Activated CD4-positive, alpha-beta T cell treated with anti-CD3 and anti-CD28 coated beads for 48 hours (primary cell): ENCODE results near the gene MCAT.

Source experiments
- DNase-seq: peaks from one replicate; pipeline ENCODE4 v3.0.0-alpha.2; 2020

The MCAT gene

DNA sequence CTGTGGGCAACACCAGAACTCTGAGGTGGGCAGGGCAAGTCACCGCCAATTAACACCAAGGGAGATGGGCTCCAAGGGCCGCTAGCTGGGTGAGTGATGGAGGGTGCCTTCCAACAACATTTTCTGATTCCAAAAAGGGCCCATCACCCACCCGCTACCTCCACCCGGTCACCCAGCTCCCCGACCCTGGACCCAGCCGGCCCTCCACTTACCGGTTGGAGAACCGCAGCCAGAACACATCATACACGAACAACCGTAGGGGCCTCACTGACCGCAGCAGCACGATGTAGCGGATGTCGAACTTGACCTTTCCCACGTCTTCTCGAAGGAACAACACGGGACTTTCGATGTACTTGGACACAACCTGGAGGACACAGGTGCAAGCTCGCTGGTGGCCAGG is 29.0 kb upstream of the MCAT start:
- no peak for DNase-seq

- no peak for DNase-seq
Measured at GRCh38 chr22:43171607-43172006, 28.4 kb upstream of the MCAT start.

DNA sequence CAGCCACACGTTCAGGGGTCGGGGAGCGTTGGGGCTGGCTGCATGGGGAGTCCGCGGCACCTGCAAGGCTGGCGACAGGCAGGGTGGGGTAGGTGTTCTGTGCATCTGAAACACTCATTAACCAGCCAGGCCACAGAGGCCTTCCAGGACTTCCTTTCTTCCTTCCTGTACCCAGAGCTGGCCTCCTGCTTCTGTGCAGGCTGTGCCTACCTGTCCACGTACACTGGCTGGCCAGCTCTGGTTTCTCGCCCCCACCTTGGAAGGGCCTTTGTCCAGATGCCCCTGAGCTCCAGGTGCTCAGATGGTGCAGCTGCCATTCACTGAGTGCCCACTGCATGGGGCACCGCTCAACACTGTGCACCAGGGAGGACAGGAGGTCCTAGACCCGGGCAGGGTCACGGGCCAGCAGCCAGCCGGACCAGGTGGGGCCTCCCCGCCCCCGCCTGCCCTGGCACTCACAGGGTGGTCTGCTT is 27.9 kb upstream of the MCAT start:
- DNase-seq: no peak

DNA sequence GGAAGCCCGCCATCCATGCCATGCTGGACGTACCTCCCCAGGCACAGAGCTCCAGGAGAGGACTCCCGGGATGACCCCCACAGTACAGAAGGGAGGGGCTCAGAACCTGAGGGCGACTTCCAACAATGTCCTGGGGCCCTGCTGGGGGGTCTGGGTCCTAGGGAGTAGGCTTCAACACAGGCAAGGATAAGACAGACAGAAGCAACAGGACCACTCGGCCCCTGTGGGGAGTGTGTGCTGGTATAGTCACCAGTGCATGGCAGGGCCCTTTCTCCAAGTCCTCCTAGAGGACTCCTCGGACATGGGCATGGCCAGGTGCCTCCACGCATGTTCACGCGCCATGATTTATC is 26.9 kb upstream of the MCAT start:
- no peak for DNase-seq

DNA sequence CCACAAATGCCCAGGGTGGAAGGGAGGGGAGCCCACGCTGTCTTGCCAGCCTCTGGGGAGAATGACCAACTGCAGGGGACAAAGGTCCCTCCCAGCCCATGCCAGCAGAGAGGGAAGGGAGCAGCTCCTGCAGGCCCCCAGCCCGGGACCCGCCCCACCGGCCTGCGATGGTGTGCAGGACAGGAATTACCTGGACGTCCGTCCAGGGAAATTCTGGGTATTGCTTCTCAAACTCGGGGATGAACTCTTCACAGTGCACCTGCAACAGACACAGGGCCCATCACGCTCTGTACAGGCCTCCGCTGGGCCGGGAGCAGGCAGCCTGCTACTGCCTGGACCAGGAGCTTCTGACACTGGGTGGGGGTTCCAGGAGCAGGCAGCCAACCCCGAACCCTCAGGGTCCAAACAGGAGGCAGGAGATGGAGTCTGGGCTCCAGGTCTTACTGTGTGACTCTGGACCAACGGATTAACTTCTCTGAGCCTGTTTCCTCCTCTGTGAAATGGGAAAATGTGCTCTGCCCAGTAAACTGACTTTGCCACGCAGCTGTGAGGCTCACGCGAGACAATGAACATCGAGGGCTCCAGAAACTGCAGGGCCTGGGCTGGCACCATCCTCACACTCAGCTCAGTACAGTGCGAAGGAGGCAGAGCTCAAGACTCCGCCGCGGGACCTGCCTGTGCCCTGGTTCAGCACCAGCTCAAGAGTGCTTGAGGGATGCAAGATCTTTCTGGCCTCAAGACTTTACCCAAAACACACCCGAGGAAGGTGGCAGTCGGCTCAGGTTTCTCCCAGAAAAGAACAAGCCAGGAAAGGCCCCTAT is 26.3 kb upstream of the MCAT start:
- DNase-seq: no peak

DNA sequence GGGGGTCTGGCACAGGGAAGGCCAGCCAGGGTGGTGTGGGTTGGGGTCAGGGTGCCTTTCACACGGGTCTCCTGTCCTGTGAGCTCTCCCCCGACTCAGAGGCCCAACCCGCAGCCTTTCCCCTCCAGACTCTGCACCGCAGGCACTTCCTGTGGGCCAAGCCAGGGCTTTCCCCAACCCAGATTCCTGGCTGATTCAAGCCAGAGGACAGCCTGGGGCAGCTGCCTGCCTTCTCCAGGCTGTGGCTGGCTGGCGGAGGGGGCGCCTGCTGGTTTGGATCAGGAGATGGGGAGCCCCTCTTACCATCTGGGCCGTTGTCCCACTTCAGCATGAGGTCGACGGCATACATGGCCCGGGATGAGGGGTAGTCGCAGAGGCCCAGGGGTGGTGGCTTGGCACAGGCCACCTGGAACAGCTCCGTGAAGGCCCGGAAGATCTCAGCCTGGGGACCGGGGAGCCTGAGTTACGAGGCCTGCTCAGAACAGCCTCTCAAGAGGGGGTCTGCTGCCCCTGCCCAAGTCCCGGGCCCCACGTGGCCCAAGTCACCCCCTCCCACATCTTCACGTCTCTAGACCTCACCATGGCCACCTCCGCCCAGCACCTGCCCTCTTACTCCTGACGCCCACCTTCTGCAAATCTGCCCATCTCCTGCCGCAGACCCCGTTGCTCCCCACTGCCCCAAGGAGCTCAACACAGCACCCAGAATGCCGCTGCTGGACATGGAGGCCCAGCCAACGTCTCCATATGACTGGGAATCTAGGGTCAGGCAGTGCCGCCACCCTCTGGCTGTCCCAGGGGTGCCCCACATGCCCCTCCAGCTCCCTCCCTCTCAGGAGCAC is 25.5 kb upstream of the MCAT start:
- no peak for DNase-seq

DNA sequence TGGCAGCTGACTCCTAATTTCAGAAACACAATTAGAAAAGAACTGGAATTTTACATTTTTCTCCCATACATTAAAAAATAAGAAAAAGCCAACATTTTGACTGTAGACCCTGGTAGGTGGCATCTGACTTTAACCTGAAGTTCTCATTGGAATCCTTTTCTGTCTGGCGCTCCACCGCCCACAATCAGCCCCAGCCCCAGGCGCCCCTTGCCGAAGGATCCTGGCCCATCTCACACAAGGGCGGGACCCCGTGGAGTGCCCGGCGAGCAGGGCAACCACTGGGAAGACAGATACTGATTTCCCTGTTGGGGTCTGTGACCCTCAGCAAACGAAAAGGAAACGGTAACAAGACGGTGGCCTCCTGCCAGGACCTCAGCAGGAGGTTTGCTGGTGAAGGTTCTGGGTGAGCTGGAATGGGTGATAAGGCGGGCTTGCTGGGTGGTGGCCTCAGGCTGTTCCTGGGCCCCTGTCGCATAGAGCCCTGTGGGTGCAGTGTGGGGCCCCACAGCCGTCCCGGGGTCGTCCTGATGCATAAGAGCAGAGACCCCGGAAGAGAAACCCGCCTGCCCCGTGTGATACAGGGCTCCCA is 23.9 kb upstream of the MCAT start:
- no peak for DNase-seq

DNA sequence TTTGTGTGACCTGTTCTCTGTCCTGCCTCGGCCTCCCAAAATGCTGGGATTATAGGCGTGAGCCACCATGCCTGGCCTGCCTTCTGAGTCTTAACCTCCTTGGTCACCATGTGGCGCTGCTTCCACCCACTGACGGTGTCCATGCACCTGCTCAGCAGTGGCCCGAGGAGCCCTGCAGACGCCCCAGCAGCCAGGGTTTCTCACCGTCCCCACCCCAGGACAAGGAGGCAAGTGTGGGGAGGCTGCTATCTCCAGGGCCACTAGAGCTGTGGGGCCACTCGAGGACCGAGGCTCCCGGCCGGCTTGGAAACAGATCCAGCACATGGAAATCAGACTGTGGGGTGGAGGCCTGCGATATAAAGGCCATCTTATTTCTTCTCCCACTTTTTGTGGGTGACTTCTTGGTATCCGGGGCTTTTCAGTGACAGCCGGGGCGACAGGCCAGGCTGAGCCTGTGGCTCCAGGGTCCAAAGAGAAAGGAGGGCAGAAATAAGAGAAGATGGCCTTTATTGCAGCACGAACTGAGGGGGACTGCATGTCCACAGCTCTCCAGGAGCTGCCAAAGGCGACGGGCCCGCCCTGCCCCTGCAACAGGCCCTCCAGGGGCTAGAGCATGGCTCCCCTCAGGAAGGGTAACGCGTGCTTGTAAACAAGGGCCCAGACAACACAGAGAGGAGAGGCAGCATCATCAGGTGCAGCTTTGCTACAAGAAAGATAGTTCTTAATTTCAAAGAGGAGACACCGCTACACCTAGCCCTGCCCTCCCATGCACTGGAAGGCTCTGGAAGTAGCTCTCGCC is 23.1 kb upstream of the MCAT start:
- DNase-seq: no peak

DNA sequence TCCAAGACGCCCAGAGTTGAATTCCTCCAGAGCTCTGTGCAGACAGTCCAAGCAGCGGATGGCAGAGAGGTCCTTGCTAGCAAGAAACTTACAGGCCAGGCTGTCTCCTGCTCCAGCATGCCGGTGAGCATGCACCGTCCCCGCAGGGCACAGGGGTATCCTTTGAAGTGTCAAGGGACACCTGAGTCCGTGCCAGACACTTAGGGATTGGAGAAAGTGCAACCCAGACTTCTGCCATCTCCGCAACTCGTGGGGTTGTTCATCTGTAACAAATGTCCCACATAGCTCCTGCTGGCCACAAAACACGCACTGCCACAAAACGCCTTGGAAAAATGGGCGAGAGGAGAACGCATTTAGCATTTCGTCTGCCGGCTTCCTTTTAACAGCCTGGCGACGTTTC is 21.4 kb upstream of the MCAT start:
- DNase-seq: no peak

GRCh38 chr22:43163241-43163795 is 20.1 kb upstream of the MCAT start:
- no peak for DNase-seq

DNA sequence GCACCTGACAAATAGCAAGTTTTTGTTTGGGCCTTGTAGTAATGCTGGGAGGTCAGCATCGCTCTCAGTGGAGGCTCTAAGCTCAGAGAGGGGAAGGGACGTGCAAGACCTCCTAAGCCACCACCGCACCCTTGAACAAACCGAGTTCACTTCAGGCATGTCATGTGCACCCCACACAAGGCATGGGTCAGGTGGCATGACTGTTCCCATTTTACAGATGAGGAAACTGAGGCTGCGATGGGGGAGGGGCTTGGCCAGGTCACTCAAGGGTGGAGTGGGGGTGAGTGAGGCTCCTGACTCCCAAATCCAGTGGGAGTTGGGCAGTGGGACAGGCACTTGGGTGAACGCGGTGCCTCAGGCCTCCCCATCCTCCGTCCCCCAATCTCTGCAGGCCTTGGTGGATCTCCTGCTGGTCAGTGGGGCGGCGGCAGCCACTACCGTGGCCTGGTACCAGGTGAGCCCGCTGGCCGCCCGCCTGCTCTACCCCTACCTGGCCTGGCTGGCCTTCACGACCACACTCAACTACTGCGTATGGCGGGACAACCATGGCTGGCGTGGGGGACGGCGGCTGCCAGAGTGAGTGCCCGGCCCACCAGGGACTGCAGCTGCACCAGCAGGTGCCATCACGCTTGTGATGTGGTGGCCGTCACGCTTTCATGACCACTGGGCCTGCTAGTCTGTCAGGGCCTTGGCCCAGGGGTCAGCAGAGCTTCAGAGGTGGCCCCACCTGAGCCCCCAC is 19.4 kb upstream of the MCAT start:
- DNase-seq: no peak

DNA sequence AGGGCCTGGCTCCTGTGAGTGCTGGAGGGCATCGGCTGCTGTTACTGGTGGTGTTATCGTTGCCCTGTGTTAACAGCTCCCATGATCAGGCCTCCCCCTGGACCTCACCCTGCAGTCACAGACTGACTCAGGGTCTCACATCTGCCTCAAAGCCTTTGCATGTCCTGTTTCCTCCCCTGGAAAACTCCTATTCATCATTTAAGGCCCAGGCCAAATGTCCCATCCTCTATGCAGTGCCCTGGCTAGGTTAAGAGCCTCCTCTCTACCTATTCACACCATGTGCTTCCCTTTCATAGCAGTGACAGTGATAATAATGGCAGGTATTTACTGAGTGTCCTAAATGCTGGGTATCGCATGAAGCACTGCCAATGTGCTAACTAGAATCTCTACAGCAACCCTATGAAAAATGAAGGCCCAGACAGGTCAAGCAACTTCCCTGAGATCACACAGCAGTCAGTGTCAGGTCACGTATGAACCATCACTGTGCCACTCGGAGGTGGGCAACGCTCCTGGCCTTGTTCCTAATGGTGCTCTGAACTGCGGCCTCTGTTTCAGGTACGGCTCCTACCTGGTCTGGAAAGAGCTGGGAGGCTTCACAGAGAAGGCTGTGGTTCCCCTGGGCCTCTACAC is 17.4 kb upstream of the MCAT start:
- DNase-seq: no peak

GRCh38 chr22:43159484-43160178 is 16.4 kb upstream of the MCAT start:
- no peak for DNase-seq

- DNase-seq: no peak
Measured at GRCh38 chr22:43158778-43159483, 15.7 kb upstream of the MCAT start.

DNA sequence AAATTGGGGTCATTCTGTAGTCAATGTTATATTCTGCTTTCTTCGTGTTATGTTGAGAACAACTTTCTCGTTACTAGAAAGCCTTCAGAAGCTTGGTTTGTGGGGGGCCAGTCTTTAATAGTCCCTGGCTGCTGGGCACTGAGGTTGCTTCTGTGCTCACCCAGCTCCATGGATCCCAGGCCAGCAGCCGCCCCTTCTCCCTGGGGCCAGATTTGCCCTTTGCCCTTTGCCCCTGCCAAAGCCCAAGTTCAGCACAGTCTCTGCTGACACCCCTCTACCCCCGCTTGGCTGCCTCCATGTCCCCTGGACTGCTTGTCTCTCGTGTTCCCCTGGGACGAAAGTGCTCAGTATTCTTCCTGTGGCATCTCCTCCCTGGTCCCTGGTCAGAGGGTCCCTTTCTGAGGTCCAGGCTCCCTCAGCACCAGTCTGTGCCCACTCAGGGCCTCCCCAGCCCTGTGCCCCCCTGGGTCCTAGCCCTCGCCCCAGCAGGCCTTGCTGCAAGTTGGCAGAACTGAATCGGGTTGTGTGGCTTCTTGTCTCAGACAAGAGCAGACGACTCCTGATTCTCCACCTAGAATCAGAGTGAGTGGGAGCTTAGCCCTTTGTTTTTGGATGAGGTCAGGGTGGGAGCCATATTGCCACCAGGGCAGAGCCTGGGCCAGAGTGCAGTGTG is 14.8 kb upstream of the MCAT start:
- no peak for DNase-seq

- DNase-seq: no peak
Measured at GRCh38 chr22:43156413-43156812, 13.2 kb upstream of the MCAT start.

GRCh38 chr22:43155789-43156188 is 12.6 kb upstream of the MCAT start:
- no peak for DNase-seq

DNA sequence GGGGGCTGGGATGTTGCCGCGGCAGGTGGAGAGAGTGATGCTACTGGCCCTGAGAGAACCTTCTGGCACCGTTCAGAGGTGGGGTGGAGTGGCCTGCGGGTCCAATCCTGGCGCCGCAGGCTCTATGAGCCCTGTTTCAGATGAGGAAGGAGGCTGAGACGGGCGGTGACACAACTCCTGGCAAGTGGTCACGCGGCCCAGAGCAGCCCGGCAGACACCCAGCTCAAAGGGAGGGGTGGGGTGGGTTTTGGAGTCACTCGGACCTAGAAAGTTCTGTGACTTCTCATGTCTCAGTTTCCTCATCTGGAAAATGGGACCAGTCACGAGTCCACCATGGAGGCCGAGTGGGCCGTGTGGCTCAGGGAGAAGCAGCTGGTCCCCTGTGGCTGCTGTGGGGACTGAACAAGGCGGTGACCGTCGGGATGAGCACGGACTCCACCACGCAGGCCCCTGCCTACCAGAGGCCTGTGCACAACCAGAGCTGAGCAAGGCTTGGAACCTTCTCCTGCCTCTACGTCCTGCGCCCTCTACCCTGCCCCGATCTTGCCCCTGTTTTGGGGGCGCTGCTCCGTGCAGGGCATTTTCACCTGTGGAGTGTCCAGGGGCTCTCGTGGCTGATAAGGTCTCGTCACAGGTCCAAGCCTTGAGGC is 11.8 kb upstream of the MCAT start:
- no peak for DNase-seq

DNA sequence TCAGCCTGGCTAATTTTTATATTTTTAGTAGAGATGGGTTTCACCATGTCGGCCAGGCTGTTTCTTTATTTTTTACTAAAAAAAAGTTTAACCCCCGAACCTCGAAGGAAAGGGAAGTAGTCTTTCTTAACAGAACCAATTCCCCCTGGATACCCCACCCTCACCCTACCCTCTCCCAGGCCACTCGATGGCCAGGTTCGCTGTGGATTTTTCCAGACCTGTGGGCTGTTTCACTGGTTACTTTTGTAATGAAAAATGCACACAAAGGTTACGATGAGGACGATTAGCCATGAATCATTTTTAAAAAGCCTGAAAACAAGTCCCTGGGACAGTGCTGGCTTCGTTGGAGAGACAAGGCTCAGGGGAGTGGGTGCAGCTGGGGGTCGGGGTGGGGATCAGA is 10.7 kb upstream of the MCAT start:
- DNase-seq: no peak
